ENCODE measurements around the gene CLPTM1. TPM values are rescaled to one million over a fixed set of nuclear protein-coding genes. Genes with fewer than 3 reads are reported as not detected.

Gene CLPTM1
- total and polyA plus RNA-seq, 2 donors (not counting 1 experiment from before 2014, with no cell fraction given) = 121 to 129 TPM

DNA sequence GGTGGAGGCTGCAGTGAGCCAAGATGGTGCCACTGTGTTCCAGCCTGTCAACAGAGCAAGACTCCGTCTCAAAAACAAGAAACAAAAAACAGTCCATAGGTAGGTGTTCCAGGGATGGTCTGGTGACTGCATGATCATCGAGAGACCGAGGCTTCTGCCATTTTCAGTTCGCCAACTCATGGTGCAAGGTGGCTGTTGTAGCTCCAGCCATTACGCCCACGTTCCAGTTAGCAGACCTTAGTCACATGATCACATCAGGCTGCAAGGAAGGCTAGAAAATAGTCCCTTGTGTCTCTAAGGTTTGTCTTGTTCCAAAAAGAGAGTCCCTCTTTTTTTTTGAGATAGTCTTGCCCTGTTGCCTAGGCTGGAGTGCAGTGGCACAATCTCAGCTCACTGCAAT, 80.6 kb downstream of the CLPTM1 start:
- Mint-ChIP-seq H3K4me1 (peaks cover 21% of the 10 kb centered on the region), H3K9me3 (ENCODE audit: insufficient read depth) (no peaks in the 10 kb centered on the region), H3K27me3 (no peaks in the 10 kb centered on the region), H3K4me3 (no peak overlapping the region), H3K27ac (no peak overlapping the region)
- 100% methylated on average over 5 of the region's 6 CpGs for WGBS (ENCODE audit: insufficient coverage)
- DNase-seq (no peak), ATAC-seq (ENCODE audit: low read depth) (no peak)
- peaks cover 15 to 69% of the 10 kb centered on the region in 2 experiments for H3K36me3 ChIP-seq (replicated peaks in 1 of 2; ENCODE audit: control extremely low read depth in 1 of 2, control insufficient read depth in 1 of 2, extremely low read depth in 1 of 2, insufficient read depth in 2 of 2, low read length in 1 of 2)
- H3K79me2 ChIP-seq (ENCODE audit: control insufficient read depth, insufficient read depth, low read length) = peaks cover 38% of the 10 kb centered on the region
- POLR2A ChIA-PET = no interaction called here
- H3K4me1 ChIP-seq (ENCODE audit: control insufficient read depth in 2 of 2, insufficient read depth in 2 of 2, low read length in 2 of 2) = peaks cover 14 to 21% of the 10 kb centered on the region in 2 donors
- peaks cover 18% of the 10 kb centered on the region for H4K20me1 ChIP-seq (ENCODE audit: control insufficient read depth, insufficient read depth, low read length, poor library complexity, severe bottlenecking)
- H3K9ac ChIP-seq (ENCODE audit: low read length) = no peak overlapping the region
- intact Hi-C loops (cut with micrococcal nuclease) = loop anchor here (5.0 kb wide), 1 partner anchor 57 kb away; the partner anchor contains the start of gene PPP1R37
- H3K4me3 ChIP-seq (ENCODE audit: control extremely low read depth in 1 of 5, extremely low read depth in 1 of 5, insufficient read depth in 1 of 5, low read depth in 2 of 5, low read length in 4 of 5) = no peak overlapping the region
- CTCF ChIA-PET = no interaction called here
- H3K4me2 ChIP-seq (replicated peaks; ENCODE audit: low read depth, low read length, poor library complexity, severe bottlenecking) = no peak overlapping the region
- H3K27me3 ChIP-seq (replicated peaks in 1 of 4; ENCODE audit: control extremely low read depth in 1 of 4, control insufficient read depth in 3 of 4, insufficient read depth in 4 of 4, low read length in 3 of 4) = no peaks in the 10 kb centered on the region
- peaks cover 0 to 6% (median 0%) of the 10 kb centered on the region in 3 donors for H3K9me3 ChIP-seq (ENCODE audit: control extremely low read depth in 1 of 3, control insufficient read depth in 2 of 3, insufficient read depth in 1 of 3, low read length in 2 of 3)
- TF ChIP-seq, protein P1, sequence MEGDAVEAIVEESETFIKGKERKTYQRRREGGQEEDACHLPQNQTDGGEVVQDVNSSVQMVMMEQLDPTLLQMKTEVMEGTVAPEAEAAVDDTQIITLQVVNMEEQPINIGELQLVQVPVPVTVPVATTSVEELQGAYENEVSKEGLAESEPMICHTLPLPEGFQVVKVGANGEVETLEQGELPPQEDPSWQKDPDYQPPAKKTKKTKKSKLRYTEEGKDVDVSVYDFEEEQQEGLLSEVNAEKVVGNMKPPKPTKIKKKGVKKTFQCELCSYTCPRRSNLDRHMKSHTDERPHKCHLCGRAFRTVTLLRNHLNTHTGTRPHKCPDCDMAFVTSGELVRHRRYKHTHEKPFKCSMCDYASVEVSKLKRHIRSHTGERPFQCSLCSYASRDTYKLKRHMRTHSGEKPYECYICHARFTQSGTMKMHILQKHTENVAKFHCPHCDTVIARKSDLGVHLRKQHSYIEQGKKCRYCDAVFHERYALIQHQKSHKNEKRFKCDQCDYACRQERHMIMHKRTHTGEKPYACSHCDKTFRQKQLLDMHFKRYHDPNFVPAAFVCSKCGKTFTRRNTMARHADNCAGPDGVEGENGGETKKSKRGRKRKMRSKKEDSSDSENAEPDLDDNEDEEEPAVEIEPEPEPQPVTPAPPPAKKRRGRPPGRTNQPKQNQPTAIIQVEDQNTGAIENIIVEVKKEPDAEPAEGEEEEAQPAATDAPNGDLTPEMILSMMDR (IDR thresholded peaks at IDR 0.05) = no peak
- TF ChIP-seq EZH2 (IDR thresholded peaks at IDR 0.05; ENCODE audit: borderline replicate concordance, insufficient read depth, low read depth, low read length, poor library complexity, severe bottlenecking) = no peak
- no peak overlapping the region for H2AFZ ChIP-seq (ENCODE audit: insufficient read depth, low read depth, low read length, poor library complexity, severe bottlenecking)
- no peak overlapping the region for H3K27ac ChIP-seq (ENCODE audit: low read length in 2 of 2)

GRCh38 chr19:45037393-45038169, 82.4 kb downstream of the CLPTM1 start:
- Mint-ChIP-seq H3K4me3 (peak overlapping the region; percentile 65), H3K9me3 (ENCODE audit: insufficient read depth) (no peaks in the 10 kb centered on the region), H3K27me3 (no peaks in the 10 kb centered on the region), H3K27ac (peak overlapping the region; percentile 46), H3K4me1 (peaks cover 35% of the 10 kb centered on the region)
- 96% methylated on average over 26 of the region's 37 CpGs for WGBS (ENCODE audit: insufficient coverage)
- no peak overlapping the region for H2AFZ ChIP-seq (ENCODE audit: insufficient read depth, low read depth, low read length, poor library complexity, severe bottlenecking)
- no peak for ATAC-seq (ENCODE audit: low read depth)
- intact Hi-C loops (cut with micrococcal nuclease) = loop anchor here (5.0 kb wide), 1 partner anchor 55 kb away; the partner anchor contains the start of gene PPP1R37
- peaks cover 26 to 35% of the 10 kb centered on the region in 2 donors for H3K4me1 ChIP-seq (ENCODE audit: control insufficient read depth in 2 of 2, insufficient read depth in 2 of 2, low read length in 2 of 2)
- POLR2A ChIA-PET = interaction anchor here (1.1 to 3.1 kb wide), 4 partner anchors 10 to 55 kb away, joined by 3 to 26 read pairs (median 8); partner anchors contain the start of gene PPP1R37
- CTCF ChIA-PET = interaction anchor here (1.4 to 5.1 kb wide), 5 partner anchors 10 to 48 kb away, joined by 6 to 24 read pairs (median 19); no protein-coding TSS in a partner anchor
- no peak overlapping the region for H3K4me3 ChIP-seq (ENCODE audit: control extremely low read depth in 1 of 5, extremely low read depth in 1 of 5, insufficient read depth in 1 of 5, low read depth in 2 of 5, low read length in 4 of 5)
- H3K9me3 ChIP-seq (ENCODE audit: control extremely low read depth in 1 of 3, control insufficient read depth in 2 of 3, insufficient read depth in 1 of 3, low read length in 2 of 3) = peaks cover 0 to 6% (median 0%) of the 10 kb centered on the region in 3 donors
- no peak overlapping the region for H3K9ac ChIP-seq (ENCODE audit: low read length)
- H3K4me2 ChIP-seq (replicated peaks; ENCODE audit: low read depth, low read length, poor library complexity, severe bottlenecking) = no peak overlapping the region
- peaks cover 11 to 72% of the 10 kb centered on the region in 2 experiments for H3K36me3 ChIP-seq (replicated peaks in 1 of 2; ENCODE audit: control extremely low read depth in 1 of 2, control insufficient read depth in 1 of 2, extremely low read depth in 1 of 2, insufficient read depth in 2 of 2, low read length in 1 of 2)
- H3K27ac ChIP-seq (ENCODE audit: low read length in 2 of 2) = peak overlapping the region in 1 of 2 donors; percentile 23
- H4K20me1 ChIP-seq (ENCODE audit: control insufficient read depth, insufficient read depth, low read length, poor library complexity, severe bottlenecking) = peaks cover 37% of the 10 kb centered on the region
- DNase-seq = peak; percentile 37
- TF ChIP-seq, protein P1 (IDR thresholded peaks at IDR 0.05) = no peak
- TF ChIP-seq EZH2 (IDR thresholded peaks at IDR 0.05; ENCODE audit: borderline replicate concordance, insufficient read depth, low read depth, low read length, poor library complexity, severe bottlenecking) = no peak
- peaks cover 56% of the 10 kb centered on the region for H3K79me2 ChIP-seq (ENCODE audit: control insufficient read depth, insufficient read depth, low read length)
- no peaks in the 10 kb centered on the region for H3K27me3 ChIP-seq (replicated peaks in 1 of 4; ENCODE audit: control extremely low read depth in 1 of 4, control insufficient read depth in 3 of 4, insufficient read depth in 4 of 4, low read length in 3 of 4)
